Ovary (tissue), 9 donors: ENCODE data around the gene PSMB7. TPM values are rescaled to one million over a fixed set of nuclear protein-coding genes. Genes with fewer than 3 reads are reported as not detected.

Experiments used
- DNase-seq, 5 donors: peaks; one replicate each; pipeline ENCODE4 v3.0.0-alpha.2; 2019 to 2020
- H3K27ac ChIP-seq, 2 donors: fragments of 200-600 bp; one replicate each; pipeline versions ENCODE4 v1.5.1 to v1.8.0; 2019 to 2022
- H3K27me3 ChIP-seq: fragments of 200-600 bp; one replicate; pipeline ENCODE4 v1.8.0; 2022
- H3K36me3 ChIP-seq: fragments of 200-600 bp; sonication (generic); one replicate; pipeline ENCODE4 v1.5.1; 2019
- H3K4me1 ChIP-seq: one replicate; pipeline ENCODE4 v1.8.1; 2013; ENCODE audit warnings: mild to moderate bottlenecking, moderate library complexity; ENCODE audit not compliant: insufficient read depth
- H3K4me3 ChIP-seq: fragments of 200-600 bp; sonication (generic); one replicate; pipeline ENCODE4 v1.5.1; 2017
- H3K9me3 ChIP-seq, 2 donors: fragments of 200-600 bp in 1 of 2; sonication (generic) in 1 of 2; one replicate each; pipeline versions ENCODE4 v1.5.1 to v1.8.1; 2013 to 2019; ENCODE audit warnings: mild to moderate bottlenecking in 1 of 2, moderate library complexity in 1 of 2
- CTCF ChIP-seq, 3 donors: fragments of 450-650 bp in 2 of 3; fragments of 200-600 bp in 1 of 3; IDR thresholded peaks; one replicate each; pipeline versions ENCODE4 v1.5.1 to v1.8.0; 2016 to 2022; ENCODE audit warnings: antibody characterized with exemption in 3 of 3, mild to moderate bottlenecking in 1 of 3
- EP300 ChIP-seq: sonication (generic); formaldehyde crosslinking; IDR thresholded peaks from one replicate; pipeline ENCODE4 v1.6.1; 2017; ENCODE audit warnings: antibody characterized with exemption
- POLR2A ChIP-seq: fragments of 450-650 bp; IDR thresholded peaks from one replicate; pipeline ENCODE4 v1.6.1; 2017; ENCODE audit warnings: antibody characterized with exemption, mild to moderate bottlenecking, moderate library complexity
- WGBS, 3 donors: extraction: QIAGEN DNeasy Blood & Tissue Kit in 1 of 3; methylation state at CpG; one replicate each; pipeline versions ENCODE4 v1.1.5 to v1.1.7; 2013 to 2017; 5-methylcytosine and 5-hydroxymethylcytosine counted together
- intact Hi-C, 4 donors: fragments of 100-400 bp; cut with DNase I; formaldehyde crosslinking; loops; one replicate each; pipeline versions ENCODE4 v1.11.0 to v1.15.1; 2022 to 2023
- polyA plus RNA-seq, 2 donors: library from polyadenylated mRNA; stranded (reverse); fragments of 200-250 nt in 1 of 2; fragments of 350-450 nt in 1 of 2; fragmentation: Illumina TruSeq in 1 of 2; extraction: RNeasy Lipid Tissue Mini Kit (QIAGEN cat#74804) in 1 of 2; gene quantifications; one replicate each; pipeline ENCODE4 v1.2.3, GENCODE V29; 2013 to 2014
- total RNA-seq, 7 donors: library from RNA; depleted of rRNA in 2 of 7; stranded (reverse); fragments of >200 nt in 2 of 7; fragmentation: NEBNext Ultra II Directional in 3 of 7; extraction: Animal tissue kit (Norgen Biotek cat#: 25700) in 3 of 7; gene quantifications; one replicate each; pipeline versions ENCODE4 v1.1.0 to v1.2.4, GENCODE V29; 2016 to 2023
- donor health status: DM: no; HTN: no; CAD: no; lungs with moderate emphysema.
- donor health status: DM: no; HTN: no; CAD: no.
- donor health status: Bipolar disorder and iron deficiency.
- donor health status: DM: yes; HTN: yes; CAD: no.
- donor health status: DM: no; HTN: no; CAD: no.
- donor health status: DM: yes; HTN: yes; CAD: no.

Gene PSMB7
- total and polyA plus RNA-seq, 9 donors = 88.0 to 211 (median 95.1) TPM

GRCh38 chr9:124409410-124409809, 5.8 kb downstream of the PSMB7 start:
- H3K4me1 ChIP-seq = peaks cover 2% of the 10 kb centered on the region
- no peak overlapping the region for H3K4me3 ChIP-seq
- no peak for TF ChIP-seq EP300
- TF ChIP-seq CTCF (IDR thresholded peaks at IDR 0.05) = no peak
- TF ChIP-seq POLR2A = no peak
- H3K27ac ChIP-seq = no peak overlapping the region
- DNase-seq = no peak
- intact Hi-C loops = no loop called here
- no peaks in the 10 kb centered on the region for H3K9me3 ChIP-seq
- H3K36me3 ChIP-seq = no peaks in the 10 kb centered on the region
- no peaks in the 10 kb centered on the region for H3K27me3 ChIP-seq
- WGBS, 3 donors = 92 to 95% (median 95%) methylated on average over 3 of the region's 3 CpGs

- intact Hi-C loops = no loop called here
- no peak overlapping the region for H3K4me3 ChIP-seq
- no peak overlapping the region for H3K27ac ChIP-seq
- TF ChIP-seq EP300 (no peak), CTCF (IDR thresholded peaks at IDR 0.05) (no peak), POLR2A (no peak)
- no peak for DNase-seq
- H3K27me3 ChIP-seq = no peaks in the 10 kb centered on the region
- WGBS, 3 donors = 88 to 96% (median 95%) methylated on average over 4 of the region's 4 CpGs
- peaks cover 4% of the 10 kb centered on the region for H3K4me1 ChIP-seq
- H3K9me3 ChIP-seq = no peaks in the 10 kb centered on the region
- H3K36me3 ChIP-seq = no peaks in the 10 kb centered on the region
Observed at GRCh38 chr9:124403246-124403645, 12.0 kb downstream of the PSMB7 start.

- Histone ChIP-seq H3K4me1 (peaks cover 4% of the 10 kb centered on the region), H3K36me3 (no peaks in the 10 kb centered on the region), H3K9me3 (no peaks in the 10 kb centered on the region), H3K27ac (no peak overlapping the region), H3K27me3 (no peaks in the 10 kb centered on the region), H3K4me3 (no peak overlapping the region)
- 43 to 45% (median 44%) methylated on average over 15 of the region's 15 CpGs for WGBS, 3 donors
- TF ChIP-seq POLR2A = no peak
- TF ChIP-seq CTCF (IDR thresholded peaks at IDR 0.05) = no peak
- TF ChIP-seq EP300 = no peak
- no peak for DNase-seq
- intact Hi-C loops = no loop called here
Observed at GRCh38 chr9:124399968-124400940, 15.0 kb downstream of the PSMB7 start.

GRCh38 chr9:124399323-124399967, 15.8 kb downstream of the PSMB7 start:
- peaks cover 4% of the 10 kb centered on the region for H3K4me1 ChIP-seq
- TF ChIP-seq POLR2A = no peak
- no peak for TF ChIP-seq EP300
- no peak for TF ChIP-seq CTCF (IDR thresholded peaks at IDR 0.05)
- H3K36me3 ChIP-seq = no peaks in the 10 kb centered on the region
- no peak overlapping the region for H3K4me3 ChIP-seq
- H3K9me3 ChIP-seq = no peaks in the 10 kb centered on the region
- no peaks in the 10 kb centered on the region for H3K27me3 ChIP-seq
- no peak overlapping the region for H3K27ac ChIP-seq
- WGBS, 3 donors = 67 to 80% (median 74%) methylated on average over 12 of the region's 12 CpGs
- intact Hi-C loops = no loop called here
- no peak for DNase-seq
